HG02571 (cell line): ENCODE measurements around the gene LCN6.
A peak's percentile ranks its signal among the peaks of the same experiment; 100 is the strongest.
"Not testable (repeated sequence)": the region's sequence is repeated elsewhere in the genome, so short reads cannot be mapped to it uniquely, and the experiment has no call there.

Experiments used
- ATAC-seq: cut with Tn5 transposase; IDR thresholded peaks from one replicate; pipeline ENCODE4 v1.9.1; 2021; ENCODE audit warnings: mild to moderate bottlenecking, moderate library complexity; ENCODE audit not compliant: unreplicated experiment

Gene LCN6, protein sequence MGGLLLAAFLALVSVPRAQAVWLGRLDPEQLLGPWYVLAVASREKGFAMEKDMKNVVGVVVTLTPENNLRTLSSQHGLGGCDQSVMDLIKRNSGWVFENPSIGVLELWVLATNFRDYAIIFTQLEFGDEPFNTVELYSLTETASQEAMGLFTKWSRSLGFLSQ

DNA sequence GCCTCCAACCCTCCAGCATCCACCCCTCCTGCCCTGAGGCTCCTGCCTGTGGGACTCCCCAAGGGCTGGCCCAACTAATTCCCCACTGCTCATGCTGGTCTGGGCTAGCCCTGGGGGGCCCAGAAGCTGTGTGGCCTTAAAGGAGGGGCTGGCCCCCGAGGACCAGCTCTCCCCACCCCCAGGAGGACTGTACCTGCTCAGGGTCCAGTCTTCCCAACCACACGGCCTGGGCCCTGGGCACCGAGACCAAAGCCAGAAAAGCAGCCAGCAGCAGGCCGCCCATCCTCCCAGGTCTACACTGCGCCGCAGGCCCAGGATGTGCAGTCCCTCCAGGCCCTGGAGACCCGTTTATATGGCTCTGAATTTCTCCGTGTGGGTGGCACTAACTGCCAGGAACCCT lies at the start of gene LCN6:
Gene LCN6, minus strand, starts transcription at position 325 of the 400 bp plus-strand sequence. Its CDS starts 42 bp downstream, at position 283.
- ATAC-seq, result no peak

DNA sequence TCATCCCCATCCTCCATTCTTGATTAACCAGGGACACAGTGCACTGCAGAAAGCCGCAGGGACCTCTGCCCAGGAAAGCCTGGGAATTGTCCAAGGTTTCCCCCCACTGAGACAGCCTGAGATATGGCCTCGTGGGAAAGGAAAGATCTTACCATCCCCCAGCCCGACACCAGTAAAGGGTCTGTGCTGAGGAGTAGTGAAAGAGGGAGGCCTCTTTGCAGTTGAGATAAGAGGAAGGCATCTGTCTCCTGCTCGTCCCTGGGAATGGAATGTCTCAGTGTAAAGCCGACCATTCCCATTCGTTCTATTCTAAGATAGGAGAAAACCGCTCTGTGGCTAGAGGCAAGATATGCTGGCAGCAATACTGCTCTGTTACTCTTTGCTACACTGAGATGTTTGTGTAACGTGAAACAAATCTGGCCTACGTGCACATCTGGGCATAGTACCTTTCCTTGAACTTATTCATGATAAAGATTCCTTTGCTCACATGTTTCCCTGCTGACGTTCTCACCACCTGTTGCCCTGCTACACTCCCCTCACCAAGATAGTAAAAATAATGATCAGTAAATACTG lies 48.5 kb upstream of the LCN6 start:
- ATAC-seq, result not testable (repeated sequence)

DNA sequence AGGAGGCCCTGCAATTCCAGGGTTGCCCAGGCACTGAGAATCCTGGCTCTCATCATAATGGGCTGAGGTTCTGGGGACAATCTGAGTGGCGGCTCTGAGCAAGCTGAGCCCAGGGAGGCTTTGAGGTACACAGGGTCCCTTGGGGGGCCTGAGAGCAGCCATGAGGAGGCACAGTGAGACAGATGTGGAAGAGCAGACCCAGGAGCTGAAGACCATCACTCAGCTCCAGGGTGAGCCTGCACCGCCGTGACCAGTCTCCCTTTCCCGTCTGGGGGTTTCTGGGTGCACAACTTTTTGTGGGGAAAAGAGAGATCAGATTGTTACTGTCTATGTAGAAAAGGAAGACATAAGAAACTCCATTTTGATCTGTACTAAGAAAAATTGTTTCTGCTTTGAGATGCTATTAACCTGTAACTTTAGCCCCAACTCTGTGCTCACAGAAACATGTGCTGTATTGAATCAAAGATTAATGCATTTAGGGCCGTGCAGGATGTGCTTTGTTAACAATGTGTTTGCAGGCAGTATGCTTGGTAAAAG lies 48.0 kb upstream of the LCN6 start, which contains the start of gene CCDC183:
Gene CCDC183, plus strand, starts transcription at position 101 of the 537 bp plus-strand sequence. Its CDS starts 60 bp downstream, at position 161.
- ATAC-seq, result no peak

DNA sequence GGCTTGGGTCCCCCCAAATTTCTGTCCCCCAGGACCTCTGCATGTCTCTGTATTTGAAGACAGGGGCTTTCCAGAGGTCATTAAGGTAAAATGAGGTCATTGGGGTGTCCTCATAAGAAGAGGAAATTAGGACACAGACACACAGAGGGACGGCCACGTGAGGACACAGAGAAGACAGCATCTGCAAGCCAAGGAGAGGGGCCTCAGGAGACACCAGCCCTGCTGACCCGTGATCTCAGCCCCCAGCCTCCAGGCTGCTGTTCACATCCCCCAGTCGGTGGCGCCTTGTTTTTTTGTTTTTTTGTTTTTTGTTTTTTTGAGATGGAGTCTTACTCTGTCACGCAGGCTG lies 46.6 kb upstream of the LCN6 start:
- no peak for ATAC-seq

DNA sequence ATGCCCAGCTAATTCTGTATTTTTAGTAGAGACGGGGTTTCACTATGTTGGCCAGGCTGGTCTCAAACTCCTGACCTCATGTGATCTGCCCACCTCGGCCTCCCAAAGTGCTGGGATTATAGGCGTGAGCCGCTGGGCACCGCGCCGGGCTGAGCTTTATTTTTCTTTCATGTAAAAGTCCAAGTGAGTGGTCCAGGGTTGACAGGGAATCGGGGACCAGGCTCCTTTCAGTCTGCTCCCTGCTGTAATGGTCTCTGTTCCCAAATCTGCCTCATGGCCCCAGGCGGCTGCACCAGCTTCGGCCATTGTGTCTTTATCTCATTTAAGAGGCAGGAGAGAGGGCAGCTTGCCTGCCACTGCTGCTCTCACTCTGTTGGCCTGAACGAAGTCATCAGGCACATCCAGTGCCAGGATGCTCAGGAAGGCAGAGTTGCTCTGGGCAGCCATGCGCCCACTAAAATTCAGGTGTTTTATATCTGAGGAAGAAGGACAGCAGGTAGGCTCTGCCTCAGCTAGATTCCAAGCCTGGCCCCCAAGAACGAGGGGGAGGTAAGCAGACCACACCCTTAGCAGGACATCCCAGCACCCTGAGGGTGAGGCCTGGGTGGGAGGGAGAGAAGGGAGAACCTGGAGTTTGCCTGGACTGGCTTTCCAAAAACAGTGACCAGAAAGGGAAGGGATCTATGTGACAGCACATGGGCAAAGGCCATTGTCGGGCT lies 46.1 kb upstream of the LCN6 start:
- no peak for ATAC-seq

DNA sequence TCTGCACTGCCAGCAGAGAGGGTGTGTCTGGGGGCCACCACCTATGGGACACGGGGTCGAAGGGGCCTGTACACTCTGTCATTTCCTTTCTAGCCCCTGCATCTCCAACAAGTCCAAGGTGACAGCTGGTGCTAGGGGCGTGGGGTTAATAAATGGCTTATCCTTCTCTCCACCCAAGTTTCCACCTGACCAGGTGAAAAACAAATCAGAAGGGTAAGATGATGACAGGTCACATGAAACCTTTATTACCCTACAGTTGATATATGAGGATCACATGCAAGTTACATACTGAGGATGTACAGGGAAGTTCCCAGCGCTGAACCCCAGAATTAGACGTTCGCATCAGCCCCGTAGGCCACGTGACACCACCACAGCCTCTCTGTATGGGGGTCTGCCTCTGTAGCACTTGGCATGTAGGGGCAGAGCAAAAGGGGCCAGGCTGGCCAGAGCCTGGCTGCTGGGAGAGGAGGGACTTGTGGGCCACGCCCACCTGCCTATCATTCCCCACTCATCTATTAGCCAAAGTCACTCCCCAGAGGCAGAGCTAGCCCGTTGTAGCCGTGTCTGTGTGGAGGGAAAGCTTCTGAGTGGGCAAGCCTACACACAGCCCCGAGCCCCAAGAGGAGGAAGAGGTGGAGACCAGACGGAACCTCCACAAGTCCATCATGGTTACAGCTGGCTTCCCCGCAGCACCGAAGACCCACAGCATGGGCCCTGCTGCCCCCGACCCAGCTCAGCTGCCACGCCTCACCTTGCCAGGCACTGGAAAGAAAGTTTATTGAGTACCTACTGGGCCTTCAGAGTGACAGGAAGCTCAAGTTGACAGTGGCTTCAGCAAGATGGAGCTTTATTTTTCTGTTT lies 45.0 kb upstream of the LCN6 start:
- no peak for ATAC-seq

DNA sequence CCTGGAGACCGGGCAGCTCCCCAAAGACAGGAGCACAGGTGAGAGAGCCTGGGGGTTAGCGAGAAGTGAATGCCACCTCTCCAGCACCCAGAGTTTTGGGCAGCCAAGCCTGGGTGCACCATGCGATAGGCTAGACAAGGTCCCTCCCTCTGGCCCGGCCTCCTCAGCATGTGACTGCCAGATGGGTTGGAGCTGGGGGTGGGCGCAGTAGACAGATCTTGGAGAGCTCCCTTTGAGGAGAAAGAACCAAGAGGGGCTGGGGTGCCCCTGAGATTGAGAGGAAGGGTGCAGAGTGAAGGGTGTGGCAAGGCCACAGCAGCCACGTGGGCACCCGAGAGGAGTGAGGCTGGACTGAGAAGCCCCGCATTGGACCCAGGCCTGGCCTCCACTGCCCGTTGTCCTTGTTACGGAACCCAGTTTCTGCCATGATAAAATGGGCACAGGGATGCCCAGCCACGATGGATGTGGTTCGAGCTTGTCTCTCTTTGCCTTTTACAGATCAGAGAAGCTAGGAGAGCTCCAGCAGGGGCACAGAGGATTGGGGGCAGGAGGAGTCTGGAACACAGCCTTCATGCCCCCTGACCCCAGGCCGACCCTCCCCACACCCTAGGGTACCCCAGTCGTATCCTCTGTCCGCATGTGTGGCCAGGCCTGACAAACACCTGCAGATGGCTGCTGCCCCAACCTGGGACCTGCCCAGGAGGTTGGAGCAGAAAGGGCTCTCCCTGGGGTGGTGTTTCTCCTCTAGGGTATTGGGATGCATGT lies 44.2 kb upstream of the LCN6 start:
- no peak for ATAC-seq

DNA sequence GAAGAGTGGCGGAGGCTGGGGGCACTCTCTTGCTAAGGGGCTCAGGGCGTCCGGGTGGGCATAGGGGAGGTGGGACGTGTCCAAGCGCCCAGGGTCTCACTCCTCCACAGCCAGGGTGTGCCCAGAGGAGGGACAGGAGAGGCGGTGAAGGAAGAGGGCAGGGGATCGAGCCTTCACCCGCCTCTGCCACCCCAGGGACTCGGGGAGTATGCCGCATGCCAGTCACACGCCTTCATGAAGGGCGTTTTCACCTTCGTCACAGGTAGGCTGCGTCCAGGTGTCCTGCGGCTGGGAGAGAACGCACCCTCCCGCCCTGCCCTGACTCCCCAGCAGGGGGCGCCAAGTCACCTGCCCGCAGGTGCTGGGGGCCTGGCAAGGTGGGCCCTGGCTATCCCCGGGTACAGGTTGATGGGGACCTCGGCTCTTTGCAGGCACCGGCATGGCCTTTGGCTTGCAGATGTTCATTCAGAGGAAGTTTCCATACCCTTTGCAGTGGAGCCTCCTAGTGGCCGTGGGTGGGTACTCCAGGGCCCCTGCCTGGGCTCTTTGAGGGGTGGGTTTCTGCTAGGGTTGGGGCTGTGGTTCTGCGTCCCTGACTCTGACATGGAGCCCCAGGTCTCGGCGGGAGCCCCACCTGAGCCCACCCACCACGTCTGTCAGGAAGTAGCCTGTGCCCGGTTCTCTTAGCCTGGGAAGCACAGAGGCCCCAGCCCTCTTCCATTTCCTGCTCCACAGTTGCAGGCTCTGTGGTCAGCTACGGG lies 43.4 kb upstream of the LCN6 start:
- ATAC-seq, result no peak

DNA sequence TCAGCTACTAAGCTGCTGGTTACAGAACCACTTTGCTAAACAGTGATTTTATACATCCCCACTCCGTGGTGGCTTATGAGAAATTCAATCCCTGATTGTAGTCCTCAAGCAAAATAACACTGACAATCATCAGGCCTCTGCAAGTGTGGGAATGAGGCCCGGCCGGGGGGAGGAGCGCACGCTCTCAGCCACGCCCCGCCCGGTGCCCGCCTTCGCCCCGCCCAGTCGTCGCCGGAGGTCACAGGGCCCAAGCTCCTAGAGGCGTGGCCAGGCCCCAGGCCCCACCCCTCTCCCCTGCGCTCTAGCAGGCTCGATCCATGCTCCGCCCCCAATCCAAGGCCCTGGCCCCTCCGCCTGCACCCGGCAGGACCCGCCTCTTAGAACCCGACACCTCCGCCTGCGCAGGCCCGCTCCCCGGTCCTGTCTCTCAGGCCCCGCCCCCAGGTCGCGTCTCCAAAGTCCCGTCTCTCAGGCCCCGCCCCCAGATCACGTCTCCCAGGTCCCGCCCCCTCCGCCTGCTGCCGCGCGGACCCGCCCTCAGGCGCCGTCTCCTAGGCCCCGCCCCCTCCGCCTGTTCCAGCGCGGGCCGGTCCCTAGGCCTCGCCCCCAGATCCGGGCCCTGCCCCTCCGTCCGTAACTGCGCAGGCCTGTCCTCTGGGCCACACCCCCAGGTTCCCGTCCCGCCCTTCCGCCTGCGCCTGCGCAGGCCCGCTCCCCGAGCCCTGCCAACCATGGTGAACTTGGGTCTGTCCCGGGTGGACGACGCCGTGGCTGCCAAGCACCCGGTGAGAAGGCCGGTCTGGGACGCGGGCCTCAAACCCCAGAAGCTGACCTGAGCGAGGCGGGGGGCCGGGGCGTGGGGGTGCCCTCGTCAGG lies 42.6 kb upstream of the LCN6 start, which contains the start of gene TMEM141:
Gene TMEM141, plus strand, starts transcription at position 705 of the 876 bp plus-strand sequence. Its CDS starts 27 bp downstream, at position 732.
- ATAC-seq, result peak; percentile 84

DNA sequence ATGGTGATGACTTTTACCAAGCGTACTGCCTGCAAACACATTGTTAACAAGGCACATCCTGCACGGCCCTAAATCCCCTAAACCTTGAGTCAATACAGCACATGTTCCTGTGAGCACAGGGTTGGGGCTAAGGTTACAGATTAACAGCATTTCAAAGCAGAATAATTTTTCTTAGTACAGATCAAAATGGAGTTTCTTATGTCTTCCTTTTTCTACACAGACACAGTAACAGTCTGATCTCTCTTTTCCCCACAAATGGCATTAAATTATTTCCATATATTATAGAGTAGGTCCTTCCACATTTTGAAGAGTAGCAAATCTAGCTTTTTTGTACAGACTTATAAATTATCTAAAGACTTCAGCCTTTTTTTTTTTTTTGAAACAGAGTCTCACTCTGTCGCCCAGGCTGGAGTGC lies 41.2 kb upstream of the LCN6 start:
- no peak for ATAC-seq

DNA sequence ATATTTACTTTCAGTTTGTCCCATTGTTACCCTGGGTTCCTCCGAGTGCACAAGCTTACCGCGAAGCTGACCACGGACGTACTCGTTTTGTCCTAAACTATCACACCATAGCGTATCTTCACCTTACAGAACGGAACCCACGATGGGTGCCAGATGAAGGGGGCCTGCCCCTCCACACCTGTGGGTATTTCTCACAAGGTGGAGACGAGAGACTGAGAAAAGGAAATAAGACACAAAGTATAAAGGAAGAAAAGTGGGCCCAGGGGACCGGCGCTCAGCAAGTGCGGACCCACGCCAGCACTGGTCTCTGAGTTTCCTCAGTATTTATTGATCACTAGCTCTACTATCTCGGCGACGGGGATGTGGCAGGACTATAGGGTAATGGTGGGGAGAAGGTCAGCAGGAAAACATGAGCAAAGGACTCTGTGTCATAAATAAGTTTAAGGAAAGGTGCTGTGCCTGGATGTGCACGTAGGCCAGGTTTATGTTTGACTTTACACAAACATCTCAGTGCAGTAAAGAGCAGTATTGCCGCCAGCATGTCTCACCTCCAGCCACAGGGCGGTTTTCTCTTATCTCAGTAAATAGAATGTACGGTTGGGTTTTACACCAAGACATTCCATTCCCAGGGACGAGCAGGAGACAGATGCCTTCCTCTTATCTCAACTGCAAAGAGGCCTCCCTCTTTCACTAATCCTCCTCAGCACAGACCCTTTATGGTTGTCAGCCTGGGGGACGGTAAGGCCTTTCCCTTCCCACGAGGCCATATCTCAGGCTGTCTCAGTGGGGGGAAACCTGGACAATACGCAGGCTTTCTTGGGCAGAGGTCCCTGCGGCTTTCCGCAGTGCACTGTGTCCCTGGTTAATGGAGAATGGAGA lies 40.6 kb upstream of the LCN6 start:
- ATAC-seq, result not testable (repeated sequence)

DNA sequence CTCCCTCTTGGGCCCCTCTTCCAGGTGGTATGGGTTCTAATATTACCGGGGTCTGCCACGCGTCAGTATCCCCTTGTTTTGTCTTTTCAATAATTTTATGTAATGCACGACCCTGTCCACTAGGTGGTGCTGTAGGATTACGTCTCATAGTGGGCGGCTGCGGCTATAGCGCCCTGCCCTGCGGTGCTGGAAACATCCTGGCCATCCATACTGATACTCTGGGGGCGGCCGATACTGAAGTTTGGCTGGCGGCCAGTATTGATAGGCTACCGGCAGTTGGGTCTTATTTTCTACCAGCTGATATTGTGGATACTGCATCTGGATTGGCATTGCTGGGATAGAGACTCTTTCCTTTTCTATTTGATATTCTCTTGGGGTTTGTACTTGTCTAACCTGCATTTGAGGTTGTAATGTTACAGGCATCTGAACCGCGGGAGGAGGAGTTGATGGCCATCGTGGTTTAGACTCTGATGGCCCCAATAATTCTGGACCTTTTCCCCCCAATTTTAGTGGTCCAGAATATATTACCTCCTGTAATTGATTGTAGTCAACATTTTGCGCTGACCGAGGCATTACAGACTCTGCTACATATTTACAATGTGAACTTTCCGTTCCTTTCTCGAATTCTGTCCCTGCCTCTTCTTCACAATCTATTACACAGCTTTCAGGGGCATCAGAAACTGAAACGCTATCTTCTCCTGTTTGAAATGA lies 39.5 kb upstream of the LCN6 start:
- no peak for ATAC-seq

DNA sequence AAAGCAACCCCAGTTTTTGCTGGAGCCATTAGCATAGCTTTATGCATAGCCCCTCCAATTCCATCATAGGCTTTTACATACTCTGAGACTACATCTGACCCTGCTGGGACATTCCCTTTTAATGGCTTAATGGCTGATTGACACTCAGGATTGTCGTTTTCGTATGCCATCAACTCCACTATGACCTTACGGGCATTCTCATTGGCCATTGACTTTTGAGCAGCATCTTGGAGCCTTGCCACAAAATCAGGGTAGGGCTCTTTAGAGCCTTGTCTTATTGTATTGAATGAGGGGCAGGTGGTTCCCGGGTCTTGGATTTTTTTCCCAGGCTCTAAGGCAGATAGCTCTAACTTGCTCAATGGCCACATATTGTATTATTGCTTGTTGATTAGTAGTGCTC lies 38.7 kb upstream of the LCN6 start:
- not testable (repeated sequence) for ATAC-seq

DNA sequence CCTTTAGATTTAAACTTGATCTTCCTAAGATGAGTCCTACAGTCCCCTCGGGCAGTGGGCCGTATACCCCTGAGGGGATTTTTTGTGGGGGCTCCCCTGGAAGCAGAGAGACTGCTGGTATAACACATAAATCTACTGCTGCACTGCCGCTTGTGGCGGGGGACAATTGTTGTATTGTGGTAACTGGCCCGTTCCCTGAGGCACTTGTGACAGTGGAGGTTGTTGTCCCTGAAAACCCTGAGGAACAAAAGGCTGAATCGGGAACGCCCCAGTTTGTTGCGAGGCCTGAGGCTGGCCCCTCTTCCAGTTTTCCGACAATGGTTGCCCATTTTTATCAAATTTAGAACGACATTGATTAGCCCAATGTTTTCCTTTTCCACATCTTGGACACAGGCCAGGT lies 38.1 kb upstream of the LCN6 start:
- no peak for ATAC-seq

DNA sequence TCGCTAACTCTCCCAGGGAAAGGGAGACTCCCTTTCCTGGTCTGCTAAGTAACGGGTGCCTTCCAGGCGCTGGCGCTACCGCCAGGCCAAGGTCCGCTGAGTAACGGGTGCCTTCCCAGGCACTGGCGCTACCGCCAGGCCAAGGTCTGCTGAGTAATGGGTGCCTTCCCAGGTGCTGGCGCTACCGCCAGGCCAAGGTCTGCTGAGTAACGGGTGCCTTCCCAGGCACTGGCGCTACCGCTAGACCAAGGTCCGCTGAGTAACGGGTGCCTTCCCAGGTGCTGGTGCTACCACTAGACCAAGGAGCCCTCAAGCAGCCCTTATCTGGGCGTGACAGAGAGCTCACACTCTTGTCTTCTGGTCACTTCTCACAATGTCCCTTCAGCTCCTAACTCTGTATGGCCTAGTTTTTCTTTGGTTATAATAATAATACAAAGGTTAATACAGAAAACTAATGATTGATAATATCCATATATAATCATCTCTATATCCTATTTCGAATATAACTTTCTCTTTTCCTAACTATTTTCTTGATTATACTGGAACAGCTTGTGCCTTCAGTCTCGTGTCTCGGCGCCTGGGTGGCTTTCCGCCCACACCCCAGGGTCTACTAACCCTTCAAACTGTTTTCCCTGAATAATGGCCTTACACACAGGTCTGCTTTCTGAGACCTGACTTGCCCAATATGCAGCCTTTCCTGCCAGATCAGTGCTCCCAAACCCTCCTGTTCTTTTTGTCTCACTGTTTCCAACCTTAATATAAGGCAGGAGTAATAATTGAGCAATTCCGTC lies 37.4 kb upstream of the LCN6 start:
- ATAC-seq, result not testable (repeated sequence)

DNA sequence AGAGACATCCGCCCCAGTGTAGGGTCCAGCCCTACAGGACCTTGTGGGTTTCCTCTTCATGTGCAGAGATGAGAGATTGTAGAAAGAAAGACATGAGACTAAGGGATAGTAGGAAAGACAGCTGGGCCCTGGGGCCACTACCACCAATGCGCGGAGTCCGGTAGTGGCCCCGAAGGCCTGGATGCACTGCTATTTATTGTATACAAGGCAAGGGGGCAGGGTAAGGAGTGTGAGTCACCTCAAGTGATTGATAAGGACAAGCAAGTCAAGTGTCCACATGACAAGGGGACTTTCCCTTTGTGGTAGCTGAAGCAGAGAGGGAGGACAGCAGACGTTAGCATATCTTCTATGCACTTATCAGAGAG lies 36.7 kb upstream of the LCN6 start:
- ATAC-seq, result no peak
